HG03439 (cell line): ENCODE measurements around the gene TAL1.

Experiments used
- ATAC-seq: cut with Tn5 transposase; IDR thresholded peaks from one replicate; pipeline ENCODE4 v1.9.1; 2021; ENCODE audit warnings: mild to moderate bottlenecking, moderate library complexity; ENCODE audit not compliant: unreplicated experiment

The TAL1 gene

DNA sequence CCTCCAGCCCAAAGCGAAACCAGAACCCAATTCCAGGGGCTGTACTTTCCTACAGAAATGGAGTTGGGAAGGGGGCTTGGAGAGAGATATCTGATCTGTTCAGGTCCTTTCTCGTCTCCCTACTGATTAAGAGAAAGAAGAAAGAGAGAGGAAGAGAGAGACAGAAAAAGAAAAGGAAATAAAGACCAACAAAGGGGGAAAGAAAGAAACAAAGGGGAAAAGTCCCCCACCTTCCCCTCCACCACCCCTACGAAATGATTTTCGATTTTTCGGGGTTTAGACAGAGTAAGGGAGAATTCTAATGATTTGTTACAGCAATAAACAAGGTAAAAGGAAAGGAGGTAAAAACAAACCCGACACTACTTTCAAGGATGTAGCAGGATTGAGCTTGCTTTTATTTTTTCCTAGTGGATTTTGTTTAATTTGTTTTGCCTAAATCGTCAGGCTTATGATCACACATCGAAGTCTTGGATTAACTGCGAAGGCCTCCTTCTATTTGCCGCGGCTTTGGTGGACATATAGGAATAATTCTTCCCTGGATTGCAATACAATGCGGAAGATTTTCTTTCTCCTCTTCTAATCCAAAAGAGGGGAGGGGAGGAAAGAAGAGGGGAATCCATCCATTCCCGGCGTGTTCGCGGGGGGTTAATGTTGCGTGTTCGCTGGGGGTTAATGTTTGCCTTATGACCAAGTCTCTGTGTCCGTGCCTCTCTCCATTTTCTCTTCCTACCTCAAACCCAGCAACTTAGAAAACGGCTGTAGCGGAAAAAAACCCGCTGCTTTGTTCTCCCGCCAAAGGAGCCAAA is 1.9 kb downstream of the TAL1 start:
- no peak for ATAC-seq

DNA sequence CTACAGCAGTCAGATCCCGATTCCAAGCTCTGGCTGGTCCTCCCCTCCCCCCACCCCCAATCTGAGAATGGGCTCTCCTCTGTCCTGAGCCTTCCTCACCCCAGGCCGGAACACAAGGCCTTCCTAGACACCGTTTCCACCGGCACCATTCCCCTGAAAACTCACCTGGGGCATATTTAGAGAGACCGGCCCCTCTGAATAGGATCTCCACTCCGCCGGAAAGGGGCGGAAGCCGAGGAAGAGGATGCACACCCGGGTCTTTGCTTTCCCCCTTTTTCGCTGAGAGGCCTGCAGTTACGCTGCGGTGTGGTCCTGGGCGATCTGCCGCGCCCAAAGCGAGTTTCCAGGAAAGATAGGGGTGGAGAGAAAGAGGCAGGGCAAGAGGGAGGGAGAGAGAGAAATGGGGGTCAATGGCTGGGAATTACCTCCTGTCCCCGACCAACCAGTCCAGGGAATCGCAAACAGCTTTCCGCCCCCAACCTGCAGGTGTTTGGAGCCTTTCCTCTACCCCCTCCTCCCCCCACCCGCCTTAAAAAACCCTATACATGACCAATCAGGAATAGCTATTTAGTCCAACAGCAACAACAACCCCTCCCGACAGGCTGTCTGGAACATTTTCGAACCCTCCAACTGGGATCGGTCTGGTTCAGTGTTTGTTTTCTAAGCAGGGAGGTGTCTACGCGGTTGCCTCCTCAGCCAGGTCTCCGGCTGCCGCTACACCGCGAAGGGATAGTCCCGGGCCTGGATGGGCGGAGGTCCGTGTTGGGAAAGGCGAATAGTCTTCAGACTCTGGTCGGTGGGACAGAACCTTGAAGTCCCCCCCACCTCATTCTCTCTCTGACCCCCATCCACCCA is 2.8 kb downstream of the TAL1 start:
- ATAC-seq = no peak

DNA sequence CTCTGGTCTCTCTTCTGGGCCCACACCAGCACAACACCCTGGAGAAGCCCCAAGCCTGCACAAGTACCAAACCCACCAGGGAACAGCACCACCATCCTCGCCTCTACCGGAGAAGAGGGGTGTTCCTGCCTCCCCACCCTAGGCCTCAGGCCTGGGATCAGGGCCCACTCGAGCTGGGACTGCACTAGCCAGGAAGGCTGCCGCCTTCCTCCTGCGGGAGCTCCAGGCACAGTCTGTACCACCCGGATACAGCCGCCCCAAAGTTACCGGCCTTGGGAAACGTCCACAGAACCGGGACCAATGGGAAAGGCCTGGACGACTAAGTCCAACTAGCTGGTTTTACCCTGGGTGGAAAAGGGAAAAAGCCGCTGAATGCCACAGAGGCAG is 3.4 kb downstream of the TAL1 start:
- no peak for ATAC-seq

DNA sequence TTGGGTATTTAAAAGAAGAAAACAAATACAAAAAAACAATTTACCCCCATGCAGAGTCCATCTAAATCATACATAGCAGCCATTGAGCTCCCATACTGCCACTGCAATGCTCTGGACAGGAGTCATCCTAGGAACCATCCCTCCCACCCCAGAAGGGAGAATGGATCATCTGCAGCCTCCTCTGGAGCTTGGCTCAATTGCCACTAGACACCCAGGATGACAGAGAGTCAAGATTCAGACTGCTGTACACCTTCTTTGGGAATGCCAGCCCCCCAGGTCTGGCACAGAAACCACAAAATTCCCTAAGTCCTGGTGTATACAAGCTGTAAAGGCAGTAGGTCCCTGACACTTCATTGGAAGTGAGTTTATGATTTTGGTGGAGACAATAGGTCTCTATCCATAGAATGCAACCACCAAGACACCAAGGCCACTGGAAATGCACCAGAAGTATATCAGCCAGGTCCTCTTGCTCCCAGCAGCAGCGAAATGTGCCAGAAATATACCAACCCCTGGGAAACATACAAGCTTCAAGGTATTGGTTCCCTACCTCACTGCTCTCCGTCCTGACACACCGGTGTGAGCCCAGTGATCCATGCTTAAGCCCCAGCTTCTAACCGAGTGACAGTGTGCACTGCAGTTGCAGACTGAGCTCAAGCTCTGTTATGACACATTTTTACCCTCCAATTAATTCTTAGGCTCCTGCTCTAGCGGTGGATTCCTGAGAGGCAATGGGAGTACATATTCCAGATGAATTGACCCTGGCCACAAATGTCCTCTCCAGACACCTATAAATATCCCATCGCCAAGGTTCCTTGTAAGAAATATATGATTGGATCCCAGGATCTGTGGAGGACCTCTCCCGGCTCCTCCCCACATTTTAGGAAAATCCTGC is 4.4 kb downstream of the TAL1 start:
- ATAC-seq = no peak

DNA sequence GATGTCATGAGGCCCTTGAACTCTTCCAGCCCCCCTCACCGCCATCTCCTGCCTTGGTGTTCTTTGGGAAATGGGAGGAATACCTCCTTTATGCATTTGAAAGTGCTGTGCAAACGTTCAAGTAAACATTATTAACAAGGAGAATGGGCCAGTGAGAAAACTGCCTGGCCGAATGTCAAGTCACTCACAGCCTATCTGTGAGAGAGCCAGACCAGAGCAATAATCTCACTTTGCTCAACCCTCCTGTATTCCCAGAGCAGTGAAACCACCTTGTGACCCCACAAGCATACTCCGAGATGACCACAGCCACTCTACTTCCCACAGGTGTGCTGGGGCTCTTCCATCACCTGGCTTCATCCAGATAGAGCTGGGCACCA is 5.2 kb downstream of the TAL1 start:
- no peak for ATAC-seq

DNA sequence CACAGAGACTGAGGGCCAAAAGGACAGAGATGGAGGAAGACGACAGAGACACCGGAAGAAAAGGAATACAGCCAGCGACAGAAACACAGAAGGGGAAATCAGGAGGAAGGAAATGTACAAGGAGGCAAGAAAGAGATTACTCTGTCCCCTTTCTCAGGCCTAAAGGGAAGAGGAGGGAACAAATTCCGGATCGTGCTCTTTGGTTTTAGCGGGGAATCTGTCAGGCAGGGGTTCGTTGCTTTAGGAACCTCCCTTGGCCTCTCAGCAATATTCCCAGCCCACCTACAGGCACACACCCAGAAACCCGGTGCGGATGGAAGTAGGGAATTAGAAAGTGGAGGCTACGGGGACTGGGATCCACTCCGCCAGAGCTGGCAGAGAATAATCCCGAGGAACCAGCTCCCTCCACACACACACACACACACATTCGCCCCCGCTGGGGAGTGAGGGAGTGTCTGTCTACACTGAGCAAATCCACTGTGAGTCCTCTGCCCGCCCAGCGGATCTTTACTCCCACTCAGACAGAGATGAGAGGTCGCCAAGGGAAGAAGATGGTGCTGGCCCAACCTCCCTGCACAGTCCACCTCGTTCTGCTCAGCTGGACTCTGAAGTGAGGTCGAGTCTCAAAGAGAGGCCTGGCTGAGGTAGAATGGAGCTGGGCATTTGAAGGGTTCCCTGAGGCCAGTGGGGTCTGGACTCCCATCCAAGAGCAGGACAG is 5.7 kb downstream of the TAL1 start:
- ATAC-seq = no peak

DNA sequence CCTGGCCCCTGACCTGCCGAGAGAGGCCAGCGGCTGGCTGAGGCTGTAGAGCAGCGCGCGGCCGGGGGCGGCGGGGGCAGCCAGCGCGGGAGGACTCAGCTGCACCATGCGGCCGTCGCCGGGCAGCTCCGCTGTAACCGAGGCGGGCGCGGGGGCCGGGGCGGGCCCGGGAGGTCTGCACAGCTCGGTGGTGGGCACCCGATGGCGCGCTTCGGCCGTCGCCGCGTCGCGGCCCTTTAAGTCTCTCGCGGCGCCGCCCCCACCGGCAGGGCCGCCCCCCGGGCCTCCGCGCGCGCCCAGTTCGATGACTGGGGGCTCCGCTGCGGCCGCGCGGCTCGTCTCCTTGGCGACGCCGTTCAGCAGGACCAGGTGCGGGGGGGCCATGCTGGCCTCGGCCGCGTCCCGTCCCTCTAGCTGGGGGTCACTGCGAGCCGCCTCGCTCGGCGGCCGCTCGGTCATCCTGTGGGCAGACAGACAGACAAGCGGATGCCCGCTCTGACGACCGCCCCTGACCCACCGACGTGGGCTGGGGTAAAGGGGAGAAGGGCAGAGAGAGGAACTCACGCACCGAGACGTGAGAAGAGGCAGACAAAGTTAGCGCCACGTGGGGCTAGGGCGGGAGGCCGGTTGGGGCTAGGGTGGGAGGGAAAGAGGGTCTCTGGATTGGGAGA is 6.5 kb downstream of the TAL1 start:
- ATAC-seq = no peak

DNA sequence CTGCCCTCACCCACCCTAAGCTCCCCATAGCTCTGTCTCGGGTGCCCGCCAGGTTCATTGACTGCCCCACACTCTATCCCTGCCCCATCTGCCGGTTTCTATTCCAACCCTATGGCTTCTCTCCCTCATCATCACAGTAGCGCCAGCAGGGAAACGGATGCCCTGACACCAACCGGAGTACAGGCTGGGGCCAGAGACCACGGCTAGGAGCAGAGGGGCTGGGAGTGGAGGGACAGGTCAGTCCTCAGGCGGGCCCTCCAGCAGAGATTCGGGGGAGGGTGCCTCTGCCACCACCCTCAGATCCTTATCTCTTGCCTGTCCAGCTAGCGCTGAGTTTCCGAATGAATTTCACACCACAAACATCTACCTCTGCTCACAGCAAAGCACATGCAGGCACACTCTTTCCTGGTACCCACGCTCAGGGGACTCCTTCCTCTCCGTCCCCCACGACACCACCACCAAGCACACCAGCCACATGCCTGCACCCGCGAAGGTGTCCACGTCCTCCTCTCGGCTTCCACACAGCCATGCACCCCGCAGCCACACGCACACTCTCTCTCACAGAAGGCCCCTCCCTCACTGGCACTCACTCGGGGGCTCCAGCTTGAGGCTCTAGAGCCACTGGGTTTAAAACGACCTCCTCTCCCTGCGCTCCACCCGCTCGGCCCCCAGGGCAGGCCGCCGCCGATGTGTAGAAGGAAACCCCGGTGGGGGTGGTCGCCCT is 7.2 kb downstream of the TAL1 start:
- ATAC-seq = no peak

DNA sequence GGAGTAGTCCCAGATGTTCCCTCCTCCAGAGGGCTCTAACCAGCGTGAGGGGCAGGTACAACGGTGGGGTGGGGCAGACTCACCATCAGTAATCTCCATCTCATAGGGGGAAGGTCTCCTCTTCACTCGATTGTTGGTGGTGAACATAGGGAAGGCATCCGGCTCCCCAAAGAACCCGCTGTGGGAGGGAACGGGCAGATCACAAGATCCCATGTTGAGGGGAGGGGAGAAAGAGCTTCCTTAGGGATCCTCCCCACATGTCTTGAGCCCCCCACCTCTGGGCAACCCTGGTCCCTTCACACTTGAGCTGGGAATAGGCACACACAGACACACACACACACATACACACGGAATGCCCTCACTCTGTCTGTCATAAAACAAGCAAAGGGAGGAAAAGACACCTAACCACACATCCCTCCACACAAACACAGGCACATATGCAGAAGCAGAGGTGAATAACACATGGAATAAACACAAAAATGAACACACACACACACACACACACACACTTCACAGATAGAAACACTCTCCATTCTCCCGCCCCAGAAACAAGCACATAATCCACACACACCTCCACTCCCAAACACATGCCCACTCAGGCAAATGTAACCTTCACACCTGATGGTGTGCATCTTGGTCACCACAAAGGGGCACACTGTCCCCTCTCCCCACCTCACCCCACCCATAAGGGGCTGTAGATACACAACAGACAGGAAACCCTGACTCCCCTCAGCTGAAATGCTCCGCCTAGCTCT is 7.9 kb downstream of the TAL1 start:
- no peak for ATAC-seq

DNA sequence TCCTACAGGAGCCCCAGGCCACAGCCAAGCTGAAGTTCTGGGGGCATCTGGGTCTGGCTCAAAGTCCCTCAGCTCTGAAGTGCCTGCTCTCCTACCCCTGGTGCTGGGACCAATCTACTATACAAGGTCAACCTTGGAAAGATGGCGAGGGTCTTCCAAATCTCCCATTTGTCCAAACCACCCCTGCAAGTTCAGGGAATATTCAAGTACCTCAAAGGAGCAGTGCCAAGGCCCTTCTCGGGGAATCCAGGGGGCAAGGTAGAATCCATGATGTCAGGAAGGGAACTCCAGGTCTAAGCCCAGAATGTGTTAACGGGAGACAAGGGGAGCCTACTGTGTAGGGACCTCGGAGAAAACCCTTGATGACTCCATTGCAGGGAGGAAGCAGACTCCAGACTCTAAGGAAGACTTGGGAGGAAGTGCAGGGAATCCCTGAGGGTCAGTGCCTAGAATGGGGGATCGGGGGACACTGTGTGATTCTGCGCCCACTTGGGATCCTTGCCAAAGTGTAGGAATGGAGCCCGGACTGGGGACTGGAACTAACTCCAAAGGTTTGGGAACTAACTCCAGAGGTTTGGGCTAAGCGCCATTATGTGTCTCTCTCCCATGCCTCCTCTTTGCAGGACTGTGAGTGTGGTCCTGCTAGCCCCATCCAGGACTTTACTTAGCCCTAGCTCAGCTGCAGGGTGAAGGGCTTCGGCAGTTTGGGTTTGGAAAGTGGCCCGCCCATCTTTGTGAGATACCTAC is 8.7 kb downstream of the TAL1 start:
- ATAC-seq = no peak

DNA sequence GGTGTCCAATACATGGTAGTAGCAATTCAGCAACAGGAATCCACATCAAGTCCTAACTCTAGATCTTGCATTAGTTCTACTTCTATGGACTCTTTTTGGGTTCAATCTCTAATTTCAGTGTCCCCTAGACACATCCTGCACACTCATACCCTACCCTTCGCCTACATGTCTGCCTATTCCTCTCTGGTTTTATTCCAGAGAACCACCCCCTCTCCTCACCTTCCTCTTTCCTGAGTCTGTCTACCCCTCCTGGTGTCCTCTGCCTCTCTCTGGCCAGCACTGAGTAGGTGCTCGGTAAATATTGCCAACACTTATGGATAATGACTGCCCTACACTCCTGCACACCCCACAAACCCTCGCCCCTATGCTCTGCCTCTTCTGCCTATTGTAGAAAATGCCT is 9.5 kb downstream of the TAL1 start:
- ATAC-seq = no peak

DNA sequence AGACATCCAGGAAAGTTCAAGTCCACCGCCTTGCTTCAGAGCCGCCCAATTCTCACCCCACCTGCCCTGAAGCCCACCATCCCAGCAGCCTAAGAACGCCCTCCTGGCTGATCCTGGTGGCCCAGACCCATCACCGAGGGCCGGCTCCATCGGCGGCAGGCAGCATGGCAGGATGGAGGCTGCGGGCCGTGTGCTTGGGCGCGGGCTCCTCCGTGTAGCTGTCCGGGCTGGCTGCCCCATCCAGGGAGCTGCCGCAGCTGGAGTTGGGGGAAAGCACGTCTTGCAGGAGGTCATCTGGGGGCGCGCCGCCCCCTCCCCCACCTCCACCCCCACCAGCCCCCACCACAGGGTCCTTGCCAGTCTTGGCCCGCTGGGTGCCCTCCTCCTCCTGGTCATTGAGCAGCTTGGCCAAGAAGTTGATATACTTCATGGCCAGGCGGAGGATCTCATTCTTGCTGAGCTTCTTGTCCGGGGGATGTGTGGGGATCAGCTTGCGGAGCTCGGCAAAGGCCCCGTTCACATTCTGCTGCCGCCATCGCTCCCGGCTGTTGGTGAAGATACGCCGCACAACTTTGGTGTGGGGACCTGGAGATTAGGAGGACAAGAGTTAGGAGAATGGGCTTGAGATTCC is 12.3 kb downstream of the TAL1 start:
- ATAC-seq = no peak

DNA sequence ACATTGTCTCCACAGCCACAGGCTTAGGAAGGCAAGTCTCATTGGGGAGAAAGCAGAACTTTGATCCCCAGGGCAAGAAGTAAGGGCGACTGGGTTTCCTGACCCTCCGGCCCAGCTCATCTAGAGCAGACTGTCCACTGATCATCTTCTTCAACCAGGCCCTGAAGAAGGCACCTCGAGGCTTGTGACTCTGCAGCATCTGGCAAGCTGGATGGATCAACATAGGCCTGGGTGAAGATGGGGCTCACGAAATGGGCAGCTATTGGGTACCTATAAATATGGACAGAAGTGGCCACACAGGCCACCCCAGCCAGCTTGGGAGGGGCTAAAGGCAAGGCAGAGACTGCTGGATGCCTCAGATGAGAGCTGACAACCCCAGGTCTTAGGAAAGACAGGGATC is 13.0 kb downstream of the TAL1 start:
- ATAC-seq = no peak

DNA sequence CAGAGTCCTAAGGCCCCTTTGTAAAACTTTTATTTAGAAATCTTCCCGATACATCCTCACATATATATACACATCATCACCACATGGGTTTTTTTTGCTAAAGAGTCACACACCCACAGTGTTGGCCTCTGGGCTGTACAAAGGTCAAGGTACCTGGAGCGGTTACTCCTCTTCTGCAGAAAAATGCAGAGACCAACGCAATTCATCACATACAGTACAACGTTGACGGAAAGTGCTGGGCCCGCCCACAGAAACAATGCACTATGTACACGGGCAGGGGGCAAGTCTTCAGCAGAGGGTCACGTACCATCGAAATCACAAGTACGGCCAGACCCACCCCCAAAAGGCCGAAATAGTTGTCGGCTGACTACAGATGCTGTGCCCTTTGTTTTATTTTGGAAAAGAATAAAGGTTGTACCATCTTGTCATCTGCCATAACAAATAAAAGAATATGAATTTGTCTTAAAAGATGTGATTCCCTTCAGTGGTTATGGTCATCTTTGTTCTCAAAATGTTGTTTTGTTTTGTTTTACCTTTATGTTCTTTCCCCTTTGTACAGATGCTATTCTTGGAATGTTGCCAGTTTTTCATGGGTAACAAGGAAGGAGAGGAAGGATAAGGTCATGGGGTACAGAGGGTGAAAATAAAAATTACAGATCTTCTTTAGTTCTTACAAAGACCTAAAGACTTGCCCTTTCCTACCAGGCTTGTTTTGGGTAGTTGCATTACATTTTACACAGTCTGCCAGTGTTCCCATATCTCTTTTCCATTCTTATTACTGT is 15.6 kb downstream of the TAL1 start:
- ATAC-seq = no peak

DNA sequence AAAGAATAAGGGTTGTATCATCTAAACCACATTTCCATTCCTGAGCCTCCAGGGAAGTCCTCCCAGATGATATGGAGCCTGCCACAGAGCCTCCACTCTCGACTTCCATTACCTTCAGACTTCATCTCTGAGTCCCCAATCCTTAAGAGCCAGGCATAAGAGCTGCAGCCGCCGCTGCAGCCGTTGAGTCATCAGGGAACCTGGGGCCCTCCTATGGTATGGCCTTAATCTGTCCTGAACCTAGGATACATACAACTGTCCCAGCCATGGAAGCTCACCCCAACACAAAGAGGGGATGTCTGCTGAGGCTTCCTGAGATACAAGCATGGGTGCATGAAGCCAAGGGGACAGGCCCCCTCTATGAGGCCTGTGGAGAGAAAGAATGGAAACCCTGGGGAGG is 16.3 kb downstream of the TAL1 start:
- no peak for ATAC-seq

DNA sequence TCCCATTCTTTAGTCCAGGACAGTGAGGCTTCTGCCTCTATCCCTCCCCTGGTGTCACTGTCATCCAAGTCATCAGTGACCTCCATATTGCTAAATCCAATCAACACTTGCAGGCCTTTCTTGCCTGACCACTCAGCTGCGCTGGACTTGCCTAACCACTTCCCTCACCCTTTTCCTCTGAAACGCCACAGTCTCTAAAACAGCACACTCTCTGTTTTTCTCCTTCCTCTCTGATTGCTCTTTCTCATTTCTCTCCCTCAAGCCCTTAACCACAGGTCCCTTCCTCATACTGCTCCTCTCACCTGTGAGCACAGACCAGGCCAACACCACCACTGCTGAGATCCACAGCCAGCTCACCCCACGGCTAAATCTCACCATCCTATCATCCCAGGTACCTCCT is 17.5 kb downstream of the TAL1 start:
- no peak for ATAC-seq
